NT2/D1 (cell line): ENCODE results near the gene C1orf146.

Experiments
- DNase-seq: peaks from one replicate; pipeline ENCODE4 v3.0.0-alpha.2; 2011; ENCODE audit warnings: low read depth, low spot score
- H3K27me3 ChIP-seq: 2 replicates; pipeline ENCODE4 v1.6.0; 2011; ENCODE audit warnings: mild to moderate bottlenecking; ENCODE audit not compliant: insufficient read length, insufficient read depth
- H3K36me3 ChIP-seq: 2 replicates; pipeline ENCODE4 v1.6.1; 2011; ENCODE audit warnings: mild to moderate bottlenecking, low read length, mixed read lengths; ENCODE audit not compliant: insufficient read depth, insufficient read length
- H3K4me1 ChIP-seq: 2 replicates; pipeline ENCODE4 v1.5.1; 2011; ENCODE audit not compliant: insufficient read depth, insufficient read length
- H3K4me3 ChIP-seq: 2 replicates; pipeline ENCODE4 v1.5.1; 2011; ENCODE audit warnings: low read depth; ENCODE audit not compliant: insufficient read length
- H3K9ac ChIP-seq: 2 replicates; pipeline ENCODE4 v1.6.0; 2011; ENCODE audit warnings: low read depth; ENCODE audit not compliant: insufficient read length
- H3K9me3 ChIP-seq: 2 replicates; pipeline ENCODE4 v1.5.1; 2011; ENCODE audit warnings: mild to moderate bottlenecking, low read length; ENCODE audit not compliant: insufficient read depth
- SUZ12 ChIP-seq: IDR thresholded peaks from 2 replicates; pipeline ENCODE4 v1.6.1; 2011; ENCODE audit not compliant: insufficient read length, insufficient read depth; ENCODE audit errors: extremely low read depth
- YY1 ChIP-seq: IDR thresholded peaks from 2 replicates; pipeline ENCODE4 v1.6.1; 2011; ENCODE audit not compliant: insufficient read length, insufficient read depth
- ZNF274 ChIP-seq: IDR thresholded peaks from 2 replicates; pipeline ENCODE4 v1.6.1; 2011; ENCODE audit warnings: mild to moderate bottlenecking, low read depth, low read length

C1orf146 gene

DNA sequence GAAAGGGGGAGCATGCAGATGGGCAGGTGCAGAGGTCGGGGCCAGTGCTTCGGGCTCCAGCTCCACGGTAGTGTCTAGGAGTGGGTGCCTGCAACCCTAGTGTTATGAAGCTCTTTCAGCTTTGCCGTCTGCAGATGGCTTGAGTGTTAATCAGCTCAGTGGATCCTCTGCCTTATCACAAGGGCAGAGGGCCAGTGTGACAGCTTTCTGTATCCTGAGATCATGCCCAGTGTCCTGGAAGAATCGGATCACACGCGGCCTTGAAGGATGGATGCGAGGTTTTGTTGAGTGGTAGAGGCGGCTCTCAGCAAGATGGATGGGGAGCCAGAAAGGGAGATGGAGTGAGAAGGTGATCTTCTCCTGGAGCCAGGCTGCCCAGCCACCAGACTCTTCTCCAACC is 25.5 kb upstream of the C1orf146 start:
- H3K9ac ChIP-seq: no peak overlapping the region
- no peak overlapping the region for H3K4me3 ChIP-seq
- TF ChIP-seq SUZ12 (no peak), YY1 (no peak), ZNF274 (no peak)

GRCh38 chr1:92194511-92194910 is 23.2 kb upstream of the C1orf146 start:
- no peaks in the 10 kb centered on the region for H3K27me3 ChIP-seq
- DNase-seq: no peak
- no peak overlapping the region for H3K9ac ChIP-seq
- no peak for TF ChIP-seq YY1
- TF ChIP-seq ZNF274: no peak
- TF ChIP-seq SUZ12: no peak
- H3K9me3 ChIP-seq: no peaks in the 10 kb centered on the region
- no peaks in the 10 kb centered on the region for H3K36me3 ChIP-seq
- H3K4me3 ChIP-seq: no peak overlapping the region
- H3K4me1 ChIP-seq: no peaks in the 10 kb centered on the region

More for the DNA sequence above, 25.5 kb upstream of the C1orf146 start:
- H3K9me3 ChIP-seq: no peaks in the 10 kb centered on the region
- H3K4me1 ChIP-seq: no peaks in the 10 kb centered on the region
- no peak for DNase-seq
- H3K27me3 ChIP-seq: no peaks in the 10 kb centered on the region
- H3K36me3 ChIP-seq: no peaks in the 10 kb centered on the region

GRCh38 chr1:92201973-92202372 is 15.7 kb upstream of the C1orf146 start:
- TF ChIP-seq YY1: no peak
- no peak for TF ChIP-seq ZNF274
- no peak for TF ChIP-seq SUZ12
- Histone ChIP-seq H3K27me3 (no peaks in the 10 kb centered on the region), H3K9ac (no peak overlapping the region), H3K4me3 (no peak overlapping the region), H3K36me3 (no peaks in the 10 kb centered on the region), H3K4me1 (no peaks in the 10 kb centered on the region), H3K9me3 (no peaks in the 10 kb centered on the region)
- no peak for DNase-seq

- Histone ChIP-seq H3K36me3 (no peaks in the 10 kb centered on the region), H3K9me3 (no peaks in the 10 kb centered on the region), H3K27me3 (no peaks in the 10 kb centered on the region), H3K4me3 (no peak overlapping the region), H3K9ac (no peak overlapping the region), H3K4me1 (no peaks in the 10 kb centered on the region)
- TF ChIP-seq SUZ12 (no peak), ZNF274 (no peak), YY1 (no peak)
- no peak for DNase-seq
These were observed 14.6 kb upstream of the C1orf146 start for GRCh38 chr1:92203105-92203504.

- Histone ChIP-seq H3K36me3 (no peaks in the 10 kb centered on the region), H3K9me3 (no peaks in the 10 kb centered on the region), H3K4me1 (no peaks in the 10 kb centered on the region), H3K27me3 (no peaks in the 10 kb centered on the region), H3K4me3 (no peak overlapping the region), H3K9ac (no peak overlapping the region)
- TF ChIP-seq YY1 (no peak), SUZ12 (no peak), ZNF274 (no peak)
- DNase-seq: no peak
These were observed 7.0 kb upstream of the C1orf146 start for GRCh38 chr1:92210701-92211100.

GRCh38 chr1:92211166-92211565 is 6.5 kb upstream of the C1orf146 start:
- DNase-seq: no peak
- H3K4me1 ChIP-seq: no peaks in the 10 kb centered on the region
- no peak overlapping the region for H3K4me3 ChIP-seq
- H3K9ac ChIP-seq: no peak overlapping the region
- H3K36me3 ChIP-seq: no peaks in the 10 kb centered on the region
- TF ChIP-seq YY1 (no peak), SUZ12 (no peak), ZNF274 (no peak)
- no peaks in the 10 kb centered on the region for H3K9me3 ChIP-seq
- no peaks in the 10 kb centered on the region for H3K27me3 ChIP-seq

- no peaks in the 10 kb centered on the region for H3K4me1 ChIP-seq
These were observed 844 bp downstream of the C1orf146 start for GRCh38 chr1:92218559-92218958.

More at GRCh38 chr1:92218559-92218958, 844 bp downstream of the C1orf146 start:
- DNase-seq: no peak
- Histone ChIP-seq H3K27me3 (no peaks in the 10 kb centered on the region), H3K36me3 (no peaks in the 10 kb centered on the region), H3K9ac (no peak overlapping the region), H3K4me3 (no peak overlapping the region), H3K9me3 (no peaks in the 10 kb centered on the region)
- no peak for TF ChIP-seq SUZ12
- no peak for TF ChIP-seq YY1
- no peak for TF ChIP-seq ZNF274
